GM08714 (cell line): ENCODE results near the gene ZNF562.
A peak's percentile ranks its signal among the peaks of the same experiment; 100 is the strongest.
"Not testable (repeated sequence)": the region's sequence is repeated elsewhere in the genome, so short reads cannot be mapped to it uniquely, and the experiment has no call there.

Experiments used
- H3K4me3 ChIP-seq: fragments of 200-500 bp; sonication (Bioruptor generic); 2 replicates; pipeline ENCODE4 v1.5.1; 2014; ENCODE audit warnings: mild to moderate bottlenecking, low read length, inconsistent platforms
- ZNF274 ChIP-seq: IDR thresholded peaks from 2 replicates; pipeline ENCODE4 v1.6.1; 2012; ENCODE audit warnings: mild to moderate bottlenecking, low read depth, low read length

Gene ZNF562

DNA sequence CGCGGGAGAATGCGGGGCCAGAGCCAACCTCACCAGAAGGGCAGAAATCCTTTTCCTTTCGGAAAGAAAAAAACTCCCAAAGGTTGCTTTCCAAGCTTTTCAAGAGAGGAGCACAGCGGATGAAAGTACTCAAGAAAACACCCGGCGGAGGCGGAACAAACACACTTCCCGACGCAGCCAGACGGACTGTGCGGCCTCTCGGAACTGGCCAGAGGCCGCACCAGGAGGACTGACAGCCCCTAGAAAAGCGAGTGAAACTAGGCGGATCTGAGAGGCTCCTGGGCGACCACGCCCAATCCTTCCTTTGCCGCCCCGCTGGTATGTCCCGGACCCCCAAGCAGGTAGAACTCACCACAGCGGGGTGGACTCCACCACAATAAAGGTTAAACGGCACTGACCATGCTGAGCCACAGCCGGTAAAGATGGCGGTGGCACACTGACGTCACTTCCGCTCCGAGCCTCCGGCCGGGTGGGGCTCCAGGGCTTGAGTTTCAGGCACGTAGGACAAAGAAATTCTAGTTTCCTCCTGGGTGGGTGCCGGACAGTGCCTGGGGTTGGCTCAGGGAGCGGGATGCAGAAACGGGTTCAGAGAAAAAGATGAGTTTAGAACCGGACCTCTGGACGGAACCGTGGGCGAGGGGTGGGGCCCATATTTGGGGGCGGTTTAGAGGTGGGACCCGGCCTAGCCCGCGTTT lies at the start of gene ZNF562:
Gene ZNF562, minus strand, starts transcription at position 438 of the 695 bp plus-strand sequence. CDS start 14,356 bp downstream, outside the sequence.
- no peak for TF ChIP-seq ZNF274
- peak within 1 kb of the TSS; percentile 95 for H3K4me3 ChIP-seq

DNA sequence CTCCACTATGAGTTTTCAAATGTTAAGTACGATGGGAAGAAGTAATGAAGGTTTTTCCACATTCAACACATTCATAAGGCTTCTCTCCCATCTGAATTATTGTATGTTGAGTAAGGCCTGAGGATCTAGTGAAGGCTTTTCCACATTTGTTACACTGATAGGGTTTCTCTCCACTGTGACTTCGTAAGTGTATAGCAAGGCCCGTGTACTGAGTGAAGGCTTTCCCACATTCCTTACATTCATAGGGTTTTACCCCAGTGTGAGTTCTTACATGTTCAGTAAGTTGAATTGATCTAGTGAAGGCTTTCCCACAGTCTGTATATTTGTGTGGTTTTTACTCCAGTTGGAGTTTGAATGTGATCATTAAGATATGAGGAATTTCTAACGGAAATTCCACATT lies 49.3 kb upstream of the ZNF562 start:
- no peak for TF ChIP-seq ZNF274
- no peak overlapping the region for H3K4me3 ChIP-seq

- no peak for TF ChIP-seq ZNF274
- H3K4me3 ChIP-seq = no peak overlapping the region
Measured at GRCh38 chr19:9721861-9722260, 47.0 kb upstream of the ZNF562 start.

- H3K4me3 ChIP-seq = no peak overlapping the region
- TF ChIP-seq ZNF274 = no peak
Measured at GRCh38 chr19:9720541-9720940, 45.6 kb upstream of the ZNF562 start.

- no peak for TF ChIP-seq ZNF274
- no peak overlapping the region for H3K4me3 ChIP-seq
Measured at GRCh38 chr19:9711815-9712214, 36.9 kb upstream of the ZNF562 start.

GRCh38 chr19:9709305-9709704 lies 34.4 kb upstream of the ZNF562 start:
- no peak for TF ChIP-seq ZNF274
- no peak overlapping the region for H3K4me3 ChIP-seq

GRCh38 chr19:9705836-9706235 lies 30.9 kb upstream of the ZNF562 start:
- no peak for TF ChIP-seq ZNF274
- no peak overlapping the region for H3K4me3 ChIP-seq

DNA sequence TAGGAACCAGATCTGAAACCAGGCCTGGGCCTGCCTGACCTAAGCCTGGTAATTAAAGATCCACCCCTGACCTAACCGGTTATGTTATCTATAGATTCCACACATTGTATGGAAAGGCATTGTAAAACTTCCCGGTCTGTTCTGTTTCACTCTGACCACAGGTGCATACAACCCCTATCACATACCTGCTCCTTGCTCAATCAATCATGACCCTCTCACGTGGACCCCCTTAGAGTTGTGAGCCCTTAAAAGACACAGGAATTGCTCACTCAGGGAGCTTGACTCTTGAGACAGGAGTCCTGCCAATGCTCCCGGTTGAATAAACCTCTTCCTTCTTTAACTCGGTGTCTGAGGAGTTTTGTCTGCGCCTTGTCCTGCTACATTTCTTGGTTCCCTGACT lies 27.3 kb upstream of the ZNF562 start:
- TF ChIP-seq ZNF274 = no peak
- H3K4me3 ChIP-seq = no peak overlapping the region

- TF ChIP-seq ZNF274 = no peak
- H3K4me3 ChIP-seq = no peak overlapping the region
Measured at GRCh38 chr19:9700229-9700981, 25.5 kb upstream of the ZNF562 start.

DNA sequence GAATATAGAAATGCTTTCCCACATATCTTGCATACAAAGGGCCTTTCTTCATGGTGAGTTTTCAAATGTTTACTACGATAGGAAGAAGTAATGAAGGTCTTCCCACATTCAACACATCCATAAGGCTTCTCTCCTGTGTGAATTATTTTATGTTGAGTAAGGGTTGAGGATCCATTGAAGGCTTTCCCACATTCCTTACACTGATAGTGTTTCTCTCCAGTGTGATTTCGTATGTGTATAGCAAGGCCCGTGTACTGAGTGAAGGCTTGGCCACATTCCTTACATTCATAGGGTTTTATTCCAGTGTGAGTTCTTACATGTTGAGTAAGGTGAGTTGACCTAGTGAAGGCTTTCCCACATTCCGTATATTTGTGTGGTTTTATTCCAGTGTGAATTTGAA lies 15.4 kb upstream of the ZNF562 start:
- not testable (repeated sequence) for H3K4me3 ChIP-seq

GRCh38 chr19:9679996-9680395 lies 5.1 kb upstream of the ZNF562 start:
- H3K4me3 ChIP-seq = not testable (repeated sequence)

GRCh38 chr19:9675358-9675901 lies 530 bp upstream of the ZNF562 start:
- H3K4me3 ChIP-seq = peak overlapping the region; percentile 95; the same call in 1 of the 2 replicates

- TF ChIP-seq ZNF274 = no peak
- peak overlapping the region; percentile 95 for H3K4me3 ChIP-seq
Measured at GRCh38 chr19:9673912-9674662, 813 bp downstream of the ZNF562 start.

GRCh38 chr19:9672893-9673292 lies 2.0 kb downstream of the ZNF562 start:
- no peak for TF ChIP-seq ZNF274
- no peak overlapping the region for H3K4me3 ChIP-seq

DNA sequence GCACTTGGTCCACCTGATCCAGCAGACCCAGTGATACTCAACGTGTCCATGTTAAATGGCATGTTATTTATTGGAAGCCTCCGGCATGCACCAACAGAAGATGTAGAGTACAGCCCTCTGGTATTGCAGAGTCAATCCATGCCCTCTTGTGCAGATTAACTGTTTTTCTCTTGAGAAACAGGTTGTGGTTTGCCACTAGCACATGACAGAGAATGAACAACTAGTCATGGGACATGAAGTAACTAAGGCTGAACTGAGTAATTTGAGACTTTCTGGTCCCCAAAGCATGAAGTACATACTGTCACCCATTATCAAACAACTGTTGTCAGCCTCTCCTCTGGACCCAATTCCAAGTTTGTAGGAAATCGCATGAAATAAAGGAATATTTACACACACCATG lies 3.2 kb downstream of the ZNF562 start:
- no peak overlapping the region for H3K4me3 ChIP-seq
- TF ChIP-seq ZNF274 = no peak
